Left ventricle myocardium inferior (tissue), 1 donor: Measurements from ENCODE around the gene LAMP2. TPM values are rescaled to one million over a fixed set of nuclear protein-coding genes. Genes with fewer than 3 reads are reported as not detected.

Experiments
- DNase-seq: peaks from one replicate; pipeline ENCODE4 v3.0.0-alpha.2; 2020
- H3K27ac ChIP-seq: fragments of 200-600 bp; replicated peaks from 2 replicates; pipeline ENCODE4 v1.8.0; 2021
- H3K27me3 ChIP-seq: fragments of 200-600 bp; 2 replicates; pipeline ENCODE4 v1.8.0; 2021; ENCODE audit warnings: low read depth
- H3K36me3 ChIP-seq: fragments of 200-600 bp; 2 replicates; pipeline ENCODE4 v1.8.0; 2021
- H3K4me1 ChIP-seq: fragments of 200-600 bp; 2 replicates; pipeline ENCODE4 v1.8.0; 2021
- H3K4me3 ChIP-seq: fragments of 200-600 bp; 2 replicates; pipeline ENCODE4 v1.8.0; 2021; ENCODE audit warnings: mild to moderate bottlenecking, moderate library complexity
- H3K9me3 ChIP-seq: fragments of 200-600 bp; replicated peaks from 2 replicates; pipeline ENCODE4 v1.8.0; 2021
- CTCF ChIP-seq: fragments of 200-600 bp; IDR thresholded peaks from 2 replicates; pipeline ENCODE4 v1.8.0; 2021; ENCODE audit warnings: antibody characterized with exemption, mild to moderate bottlenecking, borderline replicate concordance
- intact Hi-C: fragments of 100-400 bp; cut with micrococcal nuclease; formaldehyde crosslinking; loops from one replicate; pipeline ENCODE4 v1.11.0; 2022
- long read RNA-seq: library from polyadenylated mRNA; unstranded; transcript quantifications from one replicate; pipeline ENCODE4 v2.0.0, GENCODE V29; 2021
- total RNA-seq: library from RNA; stranded (reverse); fragmentation: NEBNext Ultra II Directional; extraction: Animal tissue kit (Norgen Biotek cat#: 25700); gene quantifications from one replicate; pipeline ENCODE4 v1.2.1, GENCODE V29; 2021
- donor health status: DM: no; HTN: yes; CAD: no; lungs with severe emphysema.

LAMP2 gene
- 54.7 TPM for total RNA-seq
- long read RNA-seq, full-length matches to known transcripts = 209 of 218 reads
- long read RNA-seq, partial matches to known transcripts = 1 of 218 reads
- long read RNA-seq, other reads (novel, unspliced or antisense) = 8 of 218 reads

- Histone ChIP-seq H3K27ac (peak within 1 kb of the TSS; percentile 92), H3K4me1 (peaks cover 34% of the 10 kb centered on the region), H3K36me3 (no peaks in the 10 kb centered on the region), H3K4me3 (peak within 1 kb of the TSS; percentile 77), H3K27me3 (no peaks in the 10 kb centered on the region), H3K9me3 (no peaks in the 10 kb centered on the region)
- intact Hi-C loops = no loop called here
- peak; percentile 88 for DNase-seq
- TF ChIP-seq CTCF = no peak
These were observed at the start of gene LAMP2 for GRCh38 chrX:120468825-120469525. Gene LAMP2, minus strand, starts transcription at chrX:120469296. Its CDS starts 127 bp downstream, at chrX:120469169.

- intact Hi-C loops = no loop called here
- H3K36me3 ChIP-seq = no peaks in the 10 kb centered on the region
- no peak for DNase-seq
- H3K27me3 ChIP-seq = no peaks in the 10 kb centered on the region
- no peak for TF ChIP-seq CTCF
- H3K4me3 ChIP-seq = no peak overlapping the region
- H3K4me1 ChIP-seq = no peaks in the 10 kb centered on the region
- H3K27ac ChIP-seq = no peak overlapping the region
- H3K9me3 ChIP-seq = no peaks in the 10 kb centered on the region
These were observed 48.8 kb upstream of the LAMP2 start for GRCh38 chrX:120517936-120518335.

- intact Hi-C loops = no loop called here
- no peaks in the 10 kb centered on the region for H3K27me3 ChIP-seq
- H3K9me3 ChIP-seq = no peaks in the 10 kb centered on the region
These were observed 45.1 kb upstream of the LAMP2 start for GRCh38 chrX:120514236-120514635.

GRCh38 chrX:120512627-120513026 lies 43.5 kb upstream of the LAMP2 start:
- intact Hi-C loops = no loop called here
- Histone ChIP-seq H3K4me1 (no peaks in the 10 kb centered on the region), H3K4me3 (no peak overlapping the region), H3K27ac (no peak overlapping the region), H3K36me3 (no peaks in the 10 kb centered on the region), H3K27me3 (no peaks in the 10 kb centered on the region), H3K9me3 (no peaks in the 10 kb centered on the region)
- TF ChIP-seq CTCF = no peak
- DNase-seq = no peak

More at GRCh38 chrX:120514236-120514635, 45.1 kb upstream of the LAMP2 start:
- no peak overlapping the region for H3K27ac ChIP-seq
- TF ChIP-seq CTCF = peak; percentile 21
- no peaks in the 10 kb centered on the region for H3K36me3 ChIP-seq
- DNase-seq = no peak
- H3K4me3 ChIP-seq = no peak overlapping the region
- H3K4me1 ChIP-seq = no peaks in the 10 kb centered on the region

GRCh38 chrX:120512222-120512621 lies 43.1 kb upstream of the LAMP2 start:
- Histone ChIP-seq H3K9me3 (no peaks in the 10 kb centered on the region), H3K36me3 (no peaks in the 10 kb centered on the region), H3K27me3 (no peaks in the 10 kb centered on the region), H3K4me3 (no peak overlapping the region), H3K27ac (no peak overlapping the region), H3K4me1 (no peaks in the 10 kb centered on the region)
- no peak for DNase-seq
- no peak for TF ChIP-seq CTCF
- intact Hi-C loops = no loop called here
